Smooth muscle cell (in vitro differentiated cells): ENCODE results near the gene CTDNEP1. TPM values are rescaled to one million over a fixed set of nuclear protein-coding genes. Genes with fewer than 3 reads are reported as not detected.
"Not testable (repeated sequence)": the region's sequence is repeated elsewhere in the genome, so short reads cannot be mapped to it uniquely, and the experiment has no call there.

ENCODE experiments used
- DNase-seq: peaks from one replicate; lab custom pipeline; 2025; ENCODE audit not compliant: unreplicated experiment; lab: John Stamatoyannopoulos, UW
- H2AFZ ChIP-seq: fragments of 200-600 bp; sonication (generic); 2 replicates; pipeline ENCODE4 v1.6.0; 2016; ENCODE audit warnings: antibody characterized with exemption, low read depth, mild to moderate bottlenecking
- H3F3A ChIP-seq: fragments of 200-600 bp; sonication (generic); 2 replicates; pipeline ENCODE4 v1.6.0; 2017; ENCODE audit warnings: antibody characterized with exemption, low read depth
- H3K27ac ChIP-seq: fragments of 200-600 bp; sonication (generic); 2 replicates; pipeline ENCODE4 v1.5.1; 2016; ENCODE audit warnings: low read depth, mild to moderate bottlenecking
- H3K27me3 ChIP-seq: fragments of 200-600 bp; sonication (generic); 2 replicates; pipeline ENCODE4 v1.6.1; 2016; ENCODE audit warnings: low read depth, mild to moderate bottlenecking
- H3K36me3 ChIP-seq: fragments of 200-600 bp; sonication (generic); 2 replicates; pipeline ENCODE4 v1.5.1; 2016; ENCODE audit warnings: low read depth
- H3K4me1 ChIP-seq: fragments of 200-600 bp; sonication (generic); 2 replicates; pipeline ENCODE4 v1.5.1; 2016; ENCODE audit warnings: low read depth
- H3K4me2 ChIP-seq: fragments of 200-600 bp; sonication (generic); 2 replicates; pipeline ENCODE4 v1.6.0; 2016; ENCODE audit warnings: mild to moderate bottlenecking
- H3K4me3 ChIP-seq: fragments of 200-600 bp; sonication (generic); 2 replicates; pipeline ENCODE4 v1.5.1; 2016; ENCODE audit warnings: mild to moderate bottlenecking
- H3K79me2 ChIP-seq: fragments of 200-600 bp; sonication (generic); 2 replicates; pipeline ENCODE4 v1.6.0; 2016; ENCODE audit warnings: low read depth, mild to moderate bottlenecking
- H3K9ac ChIP-seq: fragments of 200-600 bp; sonication (generic); 2 replicates; pipeline ENCODE4 v1.6.0; 2016; ENCODE audit warnings: low read depth
- H3K9me3 ChIP-seq: fragments of 200-600 bp; sonication (generic); replicated peaks from 2 replicates; pipeline ENCODE4 v1.5.1; 2016; ENCODE audit warnings: low read depth
- H4K20me1 ChIP-seq: fragments of 200-600 bp; sonication (generic); 2 replicates; pipeline ENCODE4 v1.6.0; 2016; ENCODE audit warnings: low read depth
- CTCF ChIP-seq: fragments of 200-600 bp; sonication (generic); IDR thresholded peaks from 2 replicates; pipeline ENCODE4 v1.5.1; 2017; ENCODE audit warnings: borderline replicate concordance, mild to moderate bottlenecking, antibody characterized with exemption; ENCODE audit not compliant: insufficient read depth, poor library complexity, severe bottlenecking
- WGBS: methylation state at CpG from one replicate; pipeline ENCODE4 v1.1.7; 2016; ENCODE audit warnings: low lambda C conversion rate; 5-methylcytosine and 5-hydroxymethylcytosine counted together
- polyA plus RNA-seq: library from polyadenylated mRNA; unstranded; fragments of >200 nt; fragmentation: Nextera tagmentation; extraction: Ambion mirVana; gene quantifications from 2 replicates; pipeline ENCODE4 v1.2.1, GENCODE V29; 2016
- total RNA-seq: library from RNA; depleted of rRNA; stranded (reverse); fragments of >200 nt; gene quantifications from 2 replicates; pipeline ENCODE4 v1.2.3, GENCODE V29; 2014

Gene CTDNEP1
- total and polyA plus RNA-seq, 2 experiments from 2014 or later: 57.5 to 88.4 TPM

- Histone ChIP-seq H3F3A (no peaks in the 10 kb centered on the region), H3K4me1 (peaks cover 18% of the 10 kb centered on the region), H2AFZ (no peak overlapping the region), H3K27me3 (no peaks in the 10 kb centered on the region), H3K4me3 (no peak overlapping the region), H3K4me2 (peak overlapping the region; percentile 91), H3K9ac (no peak overlapping the region), H4K20me1 (peaks cover 8% of the 10 kb centered on the region), H3K79me2 (peaks cover 62% of the 10 kb centered on the region), H3K9me3 (no peaks in the 10 kb centered on the region), H3K36me3 (no peaks in the 10 kb centered on the region), H3K27ac (no peak overlapping the region)
- 94% methylated on average over 6 of the region's 6 CpGs for WGBS
- DNase-seq: no peak
- TF ChIP-seq CTCF: no peak
These were observed 2.3 kb downstream of the CTDNEP1 start for GRCh38 chr17:7249214-7249613.

GRCh38 chr17:7248796-7249195 is 2.7 kb downstream of the CTDNEP1 start:
- H3K4me1 ChIP-seq: peaks cover 18% of the 10 kb centered on the region
- no peak overlapping the region for H3K4me2 ChIP-seq
- no peak overlapping the region for H2AFZ ChIP-seq
- WGBS: 93% methylated on average over 4 of the region's 4 CpGs
- H3K9me3 ChIP-seq: no peaks in the 10 kb centered on the region
- DNase-seq: no peak
- peaks cover under 1% of the 10 kb centered on the region for H3F3A ChIP-seq
- H4K20me1 ChIP-seq: peaks cover 8% of the 10 kb centered on the region
- no peaks in the 10 kb centered on the region for H3K27me3 ChIP-seq
- H3K9ac ChIP-seq: no peak overlapping the region
- no peak for TF ChIP-seq CTCF
- no peak overlapping the region for H3K4me3 ChIP-seq
- H3K36me3 ChIP-seq: no peaks in the 10 kb centered on the region
- H3K27ac ChIP-seq: no peak overlapping the region
- H3K79me2 ChIP-seq: peaks cover 62% of the 10 kb centered on the region

- H3K9ac ChIP-seq: no peak overlapping the region
- H3K9me3 ChIP-seq: no peaks in the 10 kb centered on the region
- peaks cover 10% of the 10 kb centered on the region for H3K4me1 ChIP-seq
- no peak for DNase-seq
- H3F3A ChIP-seq: peaks cover 10% of the 10 kb centered on the region
- no peak for TF ChIP-seq CTCF
- peaks cover 8% of the 10 kb centered on the region for H4K20me1 ChIP-seq
- no peaks in the 10 kb centered on the region for H3K36me3 ChIP-seq
- no peak overlapping the region for H3K27ac ChIP-seq
- peaks cover 58% of the 10 kb centered on the region for H3K79me2 ChIP-seq
- no peaks in the 10 kb centered on the region for H3K27me3 ChIP-seq
- H2AFZ ChIP-seq: no peak overlapping the region
- WGBS: 96% methylated on average over 5 of the region's 5 CpGs
- H3K4me3 ChIP-seq: no peak overlapping the region
- no peak overlapping the region for H3K4me2 ChIP-seq
These were observed 4.8 kb downstream of the CTDNEP1 start for GRCh38 chr17:7246779-7247178.

GRCh38 chr17:7243838-7244237 is 7.7 kb downstream of the CTDNEP1 start:
- H3K36me3 ChIP-seq, H3K9ac ChIP-seq, H3K27me3 ChIP-seq, H3K9me3 ChIP-seq, H2AFZ ChIP-seq, H3K4me3 ChIP-seq, DNase-seq, H4K20me1 ChIP-seq: not testable (repeated sequence)
- Histone ChIP-seq H3K27ac (peak overlapping the region; percentile 95), H3K79me2 (peaks cover 57% of the 10 kb centered on the region), H3K4me1 (peaks cover 19% of the 10 kb centered on the region), H3K4me2 (peak overlapping the region; percentile 84), H3F3A (peaks cover 27% of the 10 kb centered on the region)
- 89% methylated on average over 9 of the region's 10 CpGs for WGBS
